ENCODE data around the gene DDX5.

Gene DDX5

GRCh38 chr17:64448665-64449512 lies 57.2 kb downstream of the DDX5 start, which contains the start of gene MILR1:
Gene MILR1, plus strand, starts transcription at chr17:64449115. Its CDS starts 54 bp downstream, at chr17:64449169.
- FAIRE-seq (no peak), DNase-seq (ENCODE audit: low spot score) (no peak)

All from RCC 7860 (cell line).